Measurements from ENCODE around the gene PPP2CA.
"Not testable (repeated sequence)": the region's sequence is repeated elsewhere in the genome, so short reads cannot be mapped to it uniquely, and the experiment has no call there.

Gene PPP2CA

GRCh38 chr5:134225780-134226440 is at the start of gene PPP2CA:
Gene PPP2CA, minus strand, starts transcription at chr5:134226073. Its CDS starts 212 bp downstream, at chr5:134225861.
- Histone ChIP-seq H3K27me3 (ENCODE audit: control insufficient read depth in 1 of 2, insufficient read depth in 2 of 2, low read length in 2 of 2) (no peaks in the 10 kb centered on the region), H3K4me3 (ENCODE audit: low read depth in 1 of 2, low read length in 2 of 2) (peak within 1 kb of the TSS; percentile 94 to 99), H3K36me3 (ENCODE audit: insufficient read depth, low read length) (peaks cover under 1% of the 10 kb centered on the region), H3K9me3 (ENCODE audit: low read length) (no peaks in the 10 kb centered on the region), H3K4me1 (ENCODE audit: insufficient read depth, low read length) (peaks cover 45% of the 10 kb centered on the region), H3K9ac (ENCODE audit: low read length) (peak within 1 kb of the TSS; percentile 99), H3K27ac (ENCODE audit: low read depth, low read length) (peak within 1 kb of the TSS; percentile 100)

- H3K4me3 ChIP-seq (ENCODE audit: low read depth in 1 of 2, low read length in 2 of 2) = no peak overlapping the region
Measured at GRCh38 chr5:134273642-134274395, 47.9 kb upstream of the PPP2CA start.

GRCh38 chr5:134271059-134271458 is 45.2 kb upstream of the PPP2CA start:
- Histone ChIP-seq H3K27ac (ENCODE audit: low read depth, low read length) (no peak overlapping the region), H3K9me3 (ENCODE audit: low read length) (no peaks in the 10 kb centered on the region), H3K27me3 (ENCODE audit: control insufficient read depth in 1 of 2, insufficient read depth in 2 of 2, low read length in 2 of 2) (no peaks in the 10 kb centered on the region), H3K4me3 (ENCODE audit: low read depth in 1 of 2, low read length in 2 of 2) (no peak overlapping the region), H3K4me1 (ENCODE audit: insufficient read depth, low read length) (no peaks in the 10 kb centered on the region), H3K36me3 (ENCODE audit: insufficient read depth, low read length) (no peaks in the 10 kb centered on the region), H3K9ac (ENCODE audit: low read length) (no peak overlapping the region)

More at GRCh38 chr5:134273642-134274395, 47.9 kb upstream of the PPP2CA start:
- Histone ChIP-seq H3K27ac (ENCODE audit: low read depth, low read length) (no peak overlapping the region), H3K9ac (ENCODE audit: low read length) (no peak overlapping the region), H3K4me1 (ENCODE audit: insufficient read depth, low read length) (no peaks in the 10 kb centered on the region), H3K9me3 (ENCODE audit: low read length) (no peaks in the 10 kb centered on the region), H3K36me3 (ENCODE audit: insufficient read depth, low read length) (no peaks in the 10 kb centered on the region), H3K27me3 (ENCODE audit: control insufficient read depth in 1 of 2, insufficient read depth in 2 of 2, low read length in 2 of 2) (no peaks in the 10 kb centered on the region)

- Histone ChIP-seq H3K27me3 (ENCODE audit: control insufficient read depth in 1 of 2, insufficient read depth in 2 of 2, low read length in 2 of 2) (no peaks in the 10 kb centered on the region), H3K27ac (ENCODE audit: low read depth, low read length) (no peak overlapping the region), H3K4me3 (ENCODE audit: low read depth in 1 of 2, low read length in 2 of 2) (no peak overlapping the region), H3K4me1 (ENCODE audit: insufficient read depth, low read length) (no peaks in the 10 kb centered on the region), H3K9me3 (ENCODE audit: low read length) (no peaks in the 10 kb centered on the region), H3K36me3 (ENCODE audit: insufficient read depth, low read length) (no peaks in the 10 kb centered on the region), H3K9ac (ENCODE audit: low read length) (no peak overlapping the region)
Measured at GRCh38 chr5:134268919-134269318, 43.0 kb upstream of the PPP2CA start.

- H3K36me3 ChIP-seq (ENCODE audit: insufficient read depth, low read length) = no peaks in the 10 kb centered on the region
- no peaks in the 10 kb centered on the region for H3K27me3 ChIP-seq (ENCODE audit: control insufficient read depth in 1 of 2, insufficient read depth in 2 of 2, low read length in 2 of 2)
- H3K27ac ChIP-seq (ENCODE audit: low read depth, low read length) = no peak overlapping the region
- no peaks in the 10 kb centered on the region for H3K9me3 ChIP-seq (ENCODE audit: low read length)
- H3K4me1 ChIP-seq (ENCODE audit: insufficient read depth, low read length) = no peaks in the 10 kb centered on the region
- H3K9ac ChIP-seq (ENCODE audit: low read length) = no peak overlapping the region
- H3K4me3 ChIP-seq (ENCODE audit: low read depth in 1 of 2, low read length in 2 of 2) = no peak overlapping the region
Measured at GRCh38 chr5:134268019-134268601, 42.2 kb upstream of the PPP2CA start.

- H3K27me3 ChIP-seq (ENCODE audit: control insufficient read depth in 1 of 2, insufficient read depth in 2 of 2, low read length in 2 of 2) = no peaks in the 10 kb centered on the region
- H3K4me3 ChIP-seq (ENCODE audit: low read depth in 1 of 2, low read length in 2 of 2) = no peak overlapping the region
- H3K9ac ChIP-seq (ENCODE audit: low read length) = no peak overlapping the region
- no peaks in the 10 kb centered on the region for H3K9me3 ChIP-seq (ENCODE audit: low read length)
- no peaks in the 10 kb centered on the region for H3K4me1 ChIP-seq (ENCODE audit: insufficient read depth, low read length)
- no peaks in the 10 kb centered on the region for H3K36me3 ChIP-seq (ENCODE audit: insufficient read depth, low read length)
- no peak overlapping the region for H3K27ac ChIP-seq (ENCODE audit: low read depth, low read length)
Measured at GRCh38 chr5:134267366-134268018, 41.6 kb upstream of the PPP2CA start.

- Histone ChIP-seq H3K36me3 (ENCODE audit: insufficient read depth, low read length) (no peaks in the 10 kb centered on the region), H3K9me3 (ENCODE audit: low read length) (no peaks in the 10 kb centered on the region), H3K9ac (ENCODE audit: low read length) (no peak overlapping the region), H3K27ac (ENCODE audit: low read depth, low read length) (no peak overlapping the region), H3K27me3 (ENCODE audit: control insufficient read depth in 1 of 2, insufficient read depth in 2 of 2, low read length in 2 of 2) (no peaks in the 10 kb centered on the region), H3K4me1 (ENCODE audit: insufficient read depth, low read length) (no peaks in the 10 kb centered on the region), H3K4me3 (ENCODE audit: low read depth in 1 of 2, low read length in 2 of 2) (no peak overlapping the region)
Measured at GRCh38 chr5:134263801-134264200, 37.9 kb upstream of the PPP2CA start.

- not testable (repeated sequence) for H3K36me3 ChIP-seq (ENCODE audit: insufficient read depth, low read length); H3K27ac ChIP-seq (ENCODE audit: low read depth, low read length); H3K27me3 ChIP-seq (ENCODE audit: control insufficient read depth in 1 of 2, insufficient read depth in 2 of 2, low read length in 2 of 2); H3K4me3 ChIP-seq (ENCODE audit: low read depth in 1 of 2, low read length in 2 of 2); H3K9ac ChIP-seq (ENCODE audit: low read length); H3K4me1 ChIP-seq (ENCODE audit: insufficient read depth, low read length); H3K9me3 ChIP-seq (ENCODE audit: low read length)
Measured at GRCh38 chr5:134262629-134263028, 36.8 kb upstream of the PPP2CA start.

GRCh38 chr5:134258896-134259295 is 33.0 kb upstream of the PPP2CA start:
- no peaks in the 10 kb centered on the region for H3K4me1 ChIP-seq (ENCODE audit: insufficient read depth, low read length)
- no peaks in the 10 kb centered on the region for H3K36me3 ChIP-seq (ENCODE audit: insufficient read depth, low read length)
- no peak overlapping the region for H3K4me3 ChIP-seq (ENCODE audit: low read depth in 1 of 2, low read length in 2 of 2)
- no peaks in the 10 kb centered on the region for H3K9me3 ChIP-seq (ENCODE audit: low read length)
- H3K27me3 ChIP-seq (ENCODE audit: control insufficient read depth in 1 of 2, insufficient read depth in 2 of 2, low read length in 2 of 2) = no peaks in the 10 kb centered on the region
- H3K9ac ChIP-seq (ENCODE audit: low read length) = no peak overlapping the region
- no peak overlapping the region for H3K27ac ChIP-seq (ENCODE audit: low read depth, low read length)

- no peaks in the 10 kb centered on the region for H3K27me3 ChIP-seq (ENCODE audit: control insufficient read depth in 1 of 2, insufficient read depth in 2 of 2, low read length in 2 of 2)
- H3K9ac ChIP-seq (ENCODE audit: low read length) = no peak overlapping the region
- no peaks in the 10 kb centered on the region for H3K4me1 ChIP-seq (ENCODE audit: insufficient read depth, low read length)
- no peaks in the 10 kb centered on the region for H3K9me3 ChIP-seq (ENCODE audit: low read length)
- H3K27ac ChIP-seq (ENCODE audit: low read depth, low read length) = no peak overlapping the region
- no peaks in the 10 kb centered on the region for H3K36me3 ChIP-seq (ENCODE audit: insufficient read depth, low read length)
- no peak overlapping the region for H3K4me3 ChIP-seq (ENCODE audit: low read depth in 1 of 2, low read length in 2 of 2)
Measured at GRCh38 chr5:134257176-134257575, 31.3 kb upstream of the PPP2CA start.

- Histone ChIP-seq H3K27me3 (ENCODE audit: control insufficient read depth in 1 of 2, insufficient read depth in 2 of 2, low read length in 2 of 2) (no peaks in the 10 kb centered on the region), H3K9ac (ENCODE audit: low read length) (no peak overlapping the region), H3K9me3 (ENCODE audit: low read length) (no peaks in the 10 kb centered on the region), H3K36me3 (ENCODE audit: insufficient read depth, low read length) (no peaks in the 10 kb centered on the region), H3K4me3 (ENCODE audit: low read depth in 1 of 2, low read length in 2 of 2) (no peak overlapping the region), H3K4me1 (ENCODE audit: insufficient read depth, low read length) (no peaks in the 10 kb centered on the region), H3K27ac (ENCODE audit: low read depth, low read length) (no peak overlapping the region)
Measured at GRCh38 chr5:134255418-134256150, 29.7 kb upstream of the PPP2CA start.

Measured in muscle layer of colon (tissue), 2 donors.